KOPT-K1 (cell line): Measurements from ENCODE around the gene PTGER2.

ENCODE experiments used
- H3K27ac ChIP-seq: fragments of 200-600 bp; sonication (generic); 2 replicates; pipeline ENCODE4 v1.5.1; 2016; ENCODE audit warnings: antibody characterized with exemption, mild to moderate bottlenecking, low read depth, low read length; ENCODE audit not compliant: poor library complexity, severe bottlenecking
- H3K36me3 ChIP-seq: fragments of 200-600 bp; sonication (generic); 2 replicates; pipeline ENCODE4 v1.5.1; 2017; ENCODE audit warnings: antibody characterized with exemption, mild to moderate bottlenecking, low read length, moderate library complexity; ENCODE audit not compliant: insufficient read depth
- H3K9me3 ChIP-seq: fragments of 200-600 bp; sonication (generic); 2 replicates; pipeline ENCODE4 v1.5.1; 2017; ENCODE audit warnings: antibody characterized with exemption, low read length, mild to moderate bottlenecking; ENCODE audit not compliant: insufficient read depth, poor library complexity, severe bottlenecking

PTGER2 gene

DNA sequence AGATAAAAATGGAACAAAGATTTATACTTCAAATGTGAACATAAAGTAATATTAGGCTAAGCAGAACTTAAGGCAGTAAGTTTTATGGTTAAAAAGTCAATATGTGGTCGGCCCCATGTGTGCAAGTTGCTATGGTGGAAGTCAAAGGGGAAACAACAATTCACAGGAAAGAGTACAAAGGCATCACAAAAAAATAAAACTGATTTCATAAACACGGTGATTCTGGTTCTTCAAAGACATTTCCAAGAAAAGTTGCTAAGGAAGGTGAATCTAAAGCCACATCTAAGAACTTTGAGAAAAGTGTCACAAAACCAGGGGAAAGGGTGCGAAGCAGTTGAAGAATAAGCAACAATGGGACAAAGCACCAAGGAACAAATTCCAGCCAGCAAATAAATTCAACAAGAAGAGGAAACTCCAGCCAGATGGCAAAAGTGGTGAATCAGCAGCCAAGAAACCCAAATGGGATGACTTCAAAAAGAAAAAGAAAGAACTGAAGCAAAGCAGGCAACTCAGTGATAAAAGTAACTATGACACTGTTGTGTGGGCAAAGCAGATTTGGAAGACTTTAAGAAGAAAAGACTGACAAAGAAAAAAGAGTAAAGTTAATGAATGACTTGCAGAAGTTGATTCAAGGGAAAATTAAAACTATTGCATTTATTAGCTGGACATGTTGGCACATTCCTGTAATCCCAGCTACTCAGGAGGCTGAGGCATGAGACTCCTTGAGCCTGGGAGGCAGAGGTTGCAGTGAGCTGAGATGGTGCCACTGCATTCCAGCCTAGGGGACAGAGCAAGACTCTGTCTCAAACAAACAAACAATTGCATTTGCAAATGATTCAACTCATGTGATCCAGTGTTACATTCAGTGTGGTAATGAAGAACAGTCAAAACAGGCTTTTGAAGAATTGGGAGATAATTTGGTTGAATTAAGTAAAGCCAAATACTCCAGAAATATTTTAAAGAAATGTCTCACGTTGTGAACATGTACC, 27.2 kb upstream of the PTGER2 start:
- Histone ChIP-seq H3K36me3 (no peaks in the 10 kb centered on the region), H3K27ac (peak overlapping the region; percentile 46), H3K9me3 (no peaks in the 10 kb centered on the region)

DNA sequence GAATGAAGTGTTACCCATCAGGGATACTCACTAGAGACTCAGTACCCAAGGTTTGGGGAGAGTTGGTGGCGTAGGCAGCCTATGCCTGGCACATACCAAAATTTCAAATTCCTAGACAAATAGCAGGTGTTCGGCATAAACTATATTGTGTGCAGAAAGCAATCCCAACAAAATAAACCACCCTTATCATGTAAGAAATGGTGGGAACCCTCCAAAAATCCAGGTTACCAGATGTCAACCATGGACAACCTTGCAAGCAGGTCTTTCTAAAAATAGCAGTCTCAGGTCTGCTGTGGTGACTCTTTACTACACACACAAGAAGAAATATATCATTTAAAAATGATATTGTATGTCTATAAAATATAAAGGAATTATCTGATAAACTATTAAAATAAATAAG, 17.7 kb upstream of the PTGER2 start:
- Histone ChIP-seq H3K27ac (no peak overlapping the region), H3K36me3 (no peaks in the 10 kb centered on the region), H3K9me3 (no peaks in the 10 kb centered on the region)

DNA sequence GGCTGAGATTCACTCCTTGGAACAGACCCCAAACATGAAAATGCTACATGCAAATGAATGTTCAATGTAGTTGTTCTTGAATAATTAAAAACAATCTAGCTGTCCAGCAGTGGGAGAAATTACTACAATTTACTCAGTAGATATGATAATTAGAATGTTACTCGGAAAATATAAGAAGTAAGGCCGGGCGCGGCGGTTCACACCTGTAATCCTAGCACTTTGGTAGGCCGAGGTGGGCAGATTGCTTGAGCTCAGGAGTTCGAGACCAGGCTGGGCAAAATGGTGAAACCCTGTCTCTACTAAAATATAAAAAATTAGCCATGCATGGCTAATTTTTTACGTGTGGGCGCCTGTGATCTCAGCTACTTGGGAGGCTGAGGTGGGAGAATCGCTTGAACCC, 15.3 kb upstream of the PTGER2 start:
- Histone ChIP-seq H3K36me3 (no peaks in the 10 kb centered on the region), H3K9me3 (no peaks in the 10 kb centered on the region), H3K27ac (no peak overlapping the region)

DNA sequence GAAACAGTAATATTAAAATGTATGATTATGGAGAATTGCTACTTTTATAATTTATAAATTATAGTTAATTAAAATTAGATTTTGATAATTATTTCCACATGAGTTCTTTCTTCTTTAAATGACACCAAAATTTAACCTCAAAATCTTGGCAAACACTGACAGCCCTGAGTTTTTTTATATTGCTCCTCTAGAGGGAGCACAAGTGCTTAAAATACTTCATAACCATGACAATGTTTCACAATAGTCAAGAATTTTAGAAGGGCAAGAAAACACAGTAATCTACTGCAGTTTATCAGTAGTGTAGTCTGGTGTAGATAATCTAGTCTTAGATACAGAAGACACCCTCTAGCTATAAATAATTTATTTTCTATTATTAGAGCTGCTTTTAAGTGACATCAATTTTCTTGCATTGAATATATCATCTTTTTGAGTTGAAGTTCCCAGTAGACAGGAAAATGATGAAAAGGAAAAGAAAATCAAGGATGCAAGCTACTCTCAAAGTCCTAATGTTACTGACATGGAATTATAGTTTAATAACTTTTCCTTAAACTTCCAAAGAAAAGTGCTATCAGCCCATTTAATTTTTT, 14.3 kb upstream of the PTGER2 start:
- H3K36me3 ChIP-seq = no peaks in the 10 kb centered on the region
- H3K27ac ChIP-seq = no peak overlapping the region
- H3K9me3 ChIP-seq = no peaks in the 10 kb centered on the region

GRCh38 chr14:52303236-52303635, 10.9 kb upstream of the PTGER2 start:
- Histone ChIP-seq H3K36me3 (no peaks in the 10 kb centered on the region), H3K9me3 (no peaks in the 10 kb centered on the region), H3K27ac (no peak overlapping the region)

- Histone ChIP-seq H3K36me3 (no peaks in the 10 kb centered on the region), H3K9me3 (no peaks in the 10 kb centered on the region), H3K27ac (no peak overlapping the region)
Measured at GRCh38 chr14:52304248-52304904, 9.7 kb upstream of the PTGER2 start.

DNA sequence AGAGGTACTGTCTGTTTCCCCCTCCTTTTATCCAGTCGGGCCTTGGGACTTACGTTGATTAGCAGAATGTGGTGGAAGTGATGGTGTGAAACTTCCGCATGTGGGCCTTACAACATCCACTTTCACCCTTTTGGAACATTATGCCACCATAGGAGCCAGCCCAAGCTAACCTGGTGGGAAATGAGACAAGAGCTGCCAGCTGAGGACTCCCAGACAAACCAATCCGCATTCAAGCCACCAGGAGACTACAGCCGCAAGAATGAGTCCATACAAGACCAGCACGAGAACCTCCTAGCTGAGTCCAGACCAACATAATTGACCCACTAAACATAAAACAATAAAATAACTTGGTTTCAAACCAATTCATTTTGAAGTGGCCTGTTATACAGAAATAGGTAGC, 9.1 kb upstream of the PTGER2 start:
- Histone ChIP-seq H3K9me3 (no peaks in the 10 kb centered on the region), H3K27ac (no peak overlapping the region), H3K36me3 (no peaks in the 10 kb centered on the region)

DNA sequence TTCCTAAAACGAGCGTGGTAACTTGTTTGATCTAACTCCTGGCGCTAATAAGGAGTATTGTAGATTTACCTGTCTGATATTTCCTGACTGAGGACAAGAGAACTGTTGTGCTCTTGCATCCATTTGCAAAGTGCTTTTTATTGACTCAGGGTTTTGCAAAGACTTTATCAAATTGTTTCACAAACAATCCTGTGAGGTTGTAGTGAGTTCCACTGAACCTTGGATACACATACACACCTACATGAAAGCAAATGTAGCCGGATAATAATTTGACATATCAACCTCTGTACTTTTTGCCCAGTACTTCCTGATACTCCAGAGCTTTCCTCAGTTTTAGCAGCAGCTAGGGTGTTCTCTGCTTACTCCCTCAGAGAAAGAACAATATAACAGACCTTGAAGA, 6.7 kb upstream of the PTGER2 start:
- Histone ChIP-seq H3K27ac (no peak overlapping the region), H3K36me3 (no peaks in the 10 kb centered on the region)

GRCh38 chr14:52307905-52308304, 6.2 kb upstream of the PTGER2 start:
- Histone ChIP-seq H3K36me3 (no peaks in the 10 kb centered on the region), H3K9me3 (no peaks in the 10 kb centered on the region), H3K27ac (no peak overlapping the region)

More for the DNA sequence above, 6.7 kb upstream of the PTGER2 start:
- no peaks in the 10 kb centered on the region for H3K9me3 ChIP-seq

DNA sequence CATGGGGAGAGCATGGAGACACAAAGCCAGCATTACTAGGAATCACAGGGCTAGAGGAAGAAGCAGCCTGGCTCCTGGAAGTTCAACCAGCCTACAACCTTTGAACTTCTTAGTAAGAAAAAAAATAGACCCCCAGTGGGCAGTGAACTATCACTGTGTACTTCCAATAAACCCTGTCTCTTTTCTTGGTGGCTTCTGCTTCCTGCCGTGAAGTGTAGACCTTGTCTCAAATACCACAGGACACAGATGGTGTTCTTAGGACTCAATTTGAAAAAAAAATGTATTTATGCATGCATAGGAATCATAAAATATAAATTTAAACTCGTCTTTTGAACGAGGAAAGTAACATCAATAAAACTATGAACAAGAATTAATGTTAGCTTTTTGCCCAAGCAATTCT, 3.6 kb upstream of the PTGER2 start:
- no peaks in the 10 kb centered on the region for H3K36me3 ChIP-seq
- peaks cover 3% of the 10 kb centered on the region for H3K9me3 ChIP-seq
- H3K27ac ChIP-seq = peak overlapping the region; percentile 49

DNA sequence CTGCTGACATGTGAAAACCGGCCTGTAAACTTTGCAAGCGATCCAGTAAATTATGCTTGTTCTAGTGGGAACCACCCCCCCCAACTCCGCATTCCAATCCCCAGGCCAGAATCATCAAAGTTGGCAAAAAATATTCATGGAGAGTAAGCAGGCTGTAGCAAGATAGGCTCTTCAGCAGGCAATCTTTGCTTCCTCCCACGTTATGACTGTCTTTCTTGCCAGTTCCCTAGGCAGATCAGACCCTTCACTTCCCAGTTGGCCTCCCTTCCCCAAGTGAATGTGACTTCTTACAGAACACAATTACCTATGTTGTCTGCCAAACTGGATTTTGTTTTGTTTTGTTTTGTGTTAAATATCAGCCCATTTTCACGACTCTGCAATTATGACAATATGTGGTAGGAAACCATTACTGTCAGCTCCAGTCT, 1.2 kb upstream of the PTGER2 start:
- Histone ChIP-seq H3K9me3 (peaks cover 3% of the 10 kb centered on the region), H3K36me3 (no peaks in the 10 kb centered on the region), H3K27ac (no peak overlapping the region)

- no peak overlapping the region for H3K27ac ChIP-seq
- H3K36me3 ChIP-seq = no peaks in the 10 kb centered on the region
- peaks cover 3% of the 10 kb centered on the region for H3K9me3 ChIP-seq
Measured at GRCh38 chr14:52313462-52313861, 650 bp upstream of the PTGER2 start.

DNA sequence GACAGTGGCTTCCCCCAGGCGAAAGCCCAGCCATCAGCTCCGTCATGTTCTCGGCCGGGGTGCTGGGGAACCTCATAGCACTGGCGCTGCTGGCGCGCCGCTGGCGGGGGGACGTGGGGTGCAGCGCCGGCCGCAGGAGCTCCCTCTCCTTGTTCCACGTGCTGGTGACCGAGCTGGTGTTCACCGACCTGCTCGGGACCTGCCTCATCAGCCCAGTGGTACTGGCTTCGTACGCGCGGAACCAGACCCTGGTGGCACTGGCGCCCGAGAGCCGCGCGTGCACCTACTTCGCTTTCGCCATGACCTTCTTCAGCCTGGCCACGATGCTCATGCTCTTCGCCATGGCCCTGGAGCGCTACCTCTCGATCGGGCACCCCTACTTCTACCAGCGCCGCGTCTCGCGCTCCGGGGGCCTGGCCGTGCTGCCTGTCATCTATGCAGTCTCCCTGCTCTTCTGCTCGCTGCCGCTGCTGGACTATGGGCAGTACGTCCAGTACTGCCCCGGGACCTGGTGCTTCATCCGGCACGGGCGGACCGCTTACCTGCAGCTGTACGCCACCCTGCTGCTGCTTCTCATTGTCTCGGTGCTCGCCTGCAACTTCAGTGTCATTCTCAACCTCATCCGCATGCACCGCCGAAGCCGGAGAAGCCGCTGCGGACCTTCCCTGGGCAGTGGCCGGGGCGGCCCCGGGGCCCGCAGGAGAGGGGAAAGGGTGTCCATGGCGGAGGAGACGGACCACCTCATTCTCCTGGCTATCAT, 663 bp downstream of the PTGER2 start:
- H3K27ac ChIP-seq = peak overlapping the region; percentile 89
- H3K9me3 ChIP-seq = peaks cover 3% of the 10 kb centered on the region
- no peaks in the 10 kb centered on the region for H3K36me3 ChIP-seq

- Histone ChIP-seq H3K9me3 (peaks cover 5% of the 10 kb centered on the region), H3K27ac (peak overlapping the region; percentile 89), H3K36me3 (no peaks in the 10 kb centered on the region)
Measured at GRCh38 chr14:52315355-52315718, 1.2 kb downstream of the PTGER2 start.

- Histone ChIP-seq H3K36me3 (no peaks in the 10 kb centered on the region), H3K9me3 (peaks cover 33% of the 10 kb centered on the region), H3K27ac (peak overlapping the region; percentile 89)
Measured at GRCh38 chr14:52318062-52318461, 4.0 kb downstream of the PTGER2 start.
